H9 (cell line): Measurements from ENCODE around the gene RBM12. TPM values are rescaled to one million over a fixed set of nuclear protein-coding genes. Genes with fewer than 3 reads are reported as not detected.

ENCODE experiments used
- DNase-seq: peaks from one replicate; pipeline ENCODE4 v3.0.0-alpha.2; 2017
- H2AFZ ChIP-seq: one replicate; pipeline ENCODE4 v1.6.1; 2013; ENCODE audit warnings: mild to moderate bottlenecking, low read length, control low read depth, moderate library complexity
- H2AK5ac ChIP-seq: 2 replicates; pipeline ENCODE4 v1.6.1; 2013; ENCODE audit warnings: low read length, control low read depth, mixed read lengths; ENCODE audit not compliant: insufficient read length
- H2BK120ac ChIP-seq: one replicate; pipeline ENCODE4 v1.6.1; 2013; ENCODE audit warnings: low read depth, mild to moderate bottlenecking, low read length, control low read depth, inconsistent platforms; ENCODE audit not compliant: poor library complexity, severe bottlenecking
- H2BK12ac ChIP-seq: 2 replicates; pipeline ENCODE4 v1.6.1; 2013; ENCODE audit warnings: low read length, control low read depth, mixed read lengths, low read depth; ENCODE audit not compliant: insufficient read length
- H2BK15ac ChIP-seq: 2 replicates; pipeline ENCODE4 v1.6.1; 2013; ENCODE audit warnings: low read depth, low read length, control low read depth
- H2BK20ac ChIP-seq: one replicate; pipeline ENCODE4 v1.6.1; 2013; ENCODE audit warnings: low read depth, mild to moderate bottlenecking, low read length, control low read depth, inconsistent platforms; ENCODE audit not compliant: poor library complexity, severe bottlenecking
- H2BK5ac ChIP-seq: 2 replicates; pipeline ENCODE4 v1.6.1; 2013; ENCODE audit warnings: low read length, control low read depth, mixed read lengths; ENCODE audit not compliant: insufficient read length
- H3K14ac ChIP-seq: 2 replicates; pipeline ENCODE4 v1.6.1; 2013; ENCODE audit warnings: low read length, control low read depth; ENCODE audit not compliant: insufficient read depth
- H3K18ac ChIP-seq: 2 replicates; pipeline ENCODE4 v1.6.1; 2013; ENCODE audit warnings: low read depth, mild to moderate bottlenecking, mixed read lengths, low read length, control low read depth; ENCODE audit not compliant: insufficient read length
- H3K23ac ChIP-seq: 2 replicates; pipeline ENCODE4 v1.6.1; 2013; ENCODE audit warnings: low read length, control low read depth, mixed read lengths, low read depth; ENCODE audit not compliant: insufficient read length
- H3K23me2 ChIP-seq: 2 replicates; pipeline ENCODE4 v1.6.1; 2013; ENCODE audit warnings: low read depth, mild to moderate bottlenecking, mixed read lengths, low read length, control low read depth; ENCODE audit not compliant: insufficient read length, poor library complexity, severe bottlenecking
- H3K27ac ChIP-seq: 2 replicates; pipeline ENCODE4 v1.5.1; 2013; ENCODE audit warnings: low read length, control low read depth, mixed read lengths, low read depth; ENCODE audit not compliant: insufficient read length
- H3K27me3 ChIP-seq: 2 replicates; pipeline ENCODE4 v1.6.1; 2013; ENCODE audit warnings: low read length, control low read depth, inconsistent platforms; ENCODE audit not compliant: insufficient read depth
- H3K4ac ChIP-seq: 2 replicates; pipeline ENCODE4 v1.6.1; 2013; ENCODE audit warnings: low read depth, mild to moderate bottlenecking, control low read depth, inconsistent platforms, low read length, moderate library complexity
- H3K4me1 ChIP-seq: 2 replicates; pipeline ENCODE4 v1.6.1; 2013; ENCODE audit warnings: low read length, control low read depth, inconsistent platforms; ENCODE audit not compliant: insufficient read depth
- H3K4me2 ChIP-seq: 2 replicates; pipeline ENCODE4 v1.6.1; 2013; ENCODE audit warnings: low read length, control low read depth, mixed read lengths; ENCODE audit not compliant: insufficient read length, insufficient read depth
- H3K56ac ChIP-seq: 2 replicates; pipeline ENCODE4 v1.6.1; 2013; ENCODE audit warnings: low read depth, mild to moderate bottlenecking, mixed read lengths, low read length, control low read depth; ENCODE audit not compliant: insufficient read length
- H3K79me1 ChIP-seq: 2 replicates; pipeline ENCODE4 v1.6.1; 2013; ENCODE audit warnings: low read depth, mild to moderate bottlenecking, moderate library complexity, low read length, control low read depth, inconsistent platforms; ENCODE audit not compliant: insufficient read depth, poor library complexity, severe bottlenecking
- H3K79me2 ChIP-seq: 2 replicates; pipeline ENCODE4 v1.6.1; 2013; ENCODE audit warnings: low read length, control low read depth, inconsistent platforms; ENCODE audit not compliant: insufficient read depth
- H3K9ac ChIP-seq: 2 replicates; pipeline ENCODE4 v1.6.1; 2013; ENCODE audit warnings: low read length, control low read depth, mixed read lengths; ENCODE audit not compliant: insufficient read length; ENCODE audit errors: extremely low read depth
- H3K9me3 ChIP-seq: one replicate; pipeline ENCODE4 v1.6.1; 2013; ENCODE audit warnings: low read depth, low read length, inconsistent platforms; ENCODE audit not compliant: control insufficient read depth
- H3T11ph ChIP-seq: one replicate; pipeline ENCODE4 v1.6.1; 2013; ENCODE audit warnings: mild to moderate bottlenecking, low read length, control low read depth, inconsistent platforms
- H4K20me1 ChIP-seq: one replicate; pipeline ENCODE4 v1.6.1; 2013; ENCODE audit not compliant: control insufficient read depth, insufficient read length, insufficient read depth
- H4K5ac ChIP-seq: 2 replicates; pipeline ENCODE4 v1.6.1; 2013; ENCODE audit warnings: low read depth, mild to moderate bottlenecking, mixed read lengths, low read length, control low read depth; ENCODE audit not compliant: insufficient read length
- H4K8ac ChIP-seq: replicated peaks from 2 replicates; pipeline ENCODE4 v1.6.1; 2013; ENCODE audit warnings: low read length, control low read depth, mixed read lengths, low read depth; ENCODE audit not compliant: insufficient read length
- H4K91ac ChIP-seq: 2 replicates; pipeline ENCODE4 v1.6.1; 2013; ENCODE audit warnings: low read depth, mild to moderate bottlenecking, moderate library complexity, mixed read lengths, low read length, control low read depth; ENCODE audit not compliant: insufficient read length
- H3K27ac Mint-ChIP-seq, 3 experiments: 2 replicates in 2 of 3; 3 replicates in 1 of 3; pipeline ENCODE4 v1.8.0; 2020 to 2021; ENCODE audit warnings: mixed read lengths in 3 of 3, mild to moderate bottlenecking in 1 of 3, moderate library complexity in 1 of 3
- H3K27me3 Mint-ChIP-seq: 2 replicates; pipeline ENCODE4 v1.8.0; 2021; ENCODE audit warnings: low read depth, mild to moderate bottlenecking, moderate library complexity, mixed read lengths
- H3K36me3 Mint-ChIP-seq, 3 experiments: 2 replicates in 2 of 3; 3 replicates in 1 of 3; pipeline ENCODE4 v1.8.0; 2020 to 2021; ENCODE audit warnings: low read depth in 3 of 3, mixed read lengths in 3 of 3; ENCODE audit not compliant: insufficient read depth in 1 of 3
- H3K4me1 Mint-ChIP-seq, 2 experiments: 2 replicates each; pipeline ENCODE4 v1.8.0; 2020; ENCODE audit warnings: mixed read lengths in 2 of 2
- H3K4me3 Mint-ChIP-seq, 2 experiments: 2 replicates in 1 of 2; 3 replicates in 1 of 2; pipeline ENCODE4 v1.8.0; 2020 to 2021; ENCODE audit warnings: mild to moderate bottlenecking in 2 of 2, mixed read lengths in 2 of 2, moderate library complexity in 1 of 2
- H3K9me3 Mint-ChIP-seq, 2 experiments: 2 replicates in 1 of 2; 3 replicates in 1 of 2; pipeline ENCODE4 v1.8.0; 2020; ENCODE audit warnings: mild to moderate bottlenecking in 2 of 2, mixed read lengths in 2 of 2, moderate library complexity in 1 of 2
- WGBS: extraction: QIAGEN DNeasy Blood & Tissue Kit; methylation state at CpG from one replicate; pipeline ENCODE4 v1.1.7; 2013; ENCODE audit warnings: missing lambda C conversion rate, low lambda C conversion rate, mixed read lengths; ENCODE audit not compliant: insufficient read length; ENCODE audit errors: extremely low coverage; 5-methylcytosine and 5-hydroxymethylcytosine counted together
- long read RNA-seq: library from polyadenylated mRNA; unstranded; transcript quantifications from one replicate; pipeline ENCODE4 v2.0.0, GENCODE V29; 2020
- total RNA-seq: library from RNA; stranded (reverse); gene quantifications from 2 replicates; pipeline ENCODE4 v1.2.1, GENCODE V29; 2021
- TF ChIP-seq, protein P1 (sequence below): fragments of 200-600 bp; sonication (generic); conservative IDR thresholded peaks from 3 replicates; pipeline ENCODE4 v1.8.0; 2021; ENCODE audit warnings: antibody characterized with exemption, mild to moderate bottlenecking

RBM12 gene, protein sequence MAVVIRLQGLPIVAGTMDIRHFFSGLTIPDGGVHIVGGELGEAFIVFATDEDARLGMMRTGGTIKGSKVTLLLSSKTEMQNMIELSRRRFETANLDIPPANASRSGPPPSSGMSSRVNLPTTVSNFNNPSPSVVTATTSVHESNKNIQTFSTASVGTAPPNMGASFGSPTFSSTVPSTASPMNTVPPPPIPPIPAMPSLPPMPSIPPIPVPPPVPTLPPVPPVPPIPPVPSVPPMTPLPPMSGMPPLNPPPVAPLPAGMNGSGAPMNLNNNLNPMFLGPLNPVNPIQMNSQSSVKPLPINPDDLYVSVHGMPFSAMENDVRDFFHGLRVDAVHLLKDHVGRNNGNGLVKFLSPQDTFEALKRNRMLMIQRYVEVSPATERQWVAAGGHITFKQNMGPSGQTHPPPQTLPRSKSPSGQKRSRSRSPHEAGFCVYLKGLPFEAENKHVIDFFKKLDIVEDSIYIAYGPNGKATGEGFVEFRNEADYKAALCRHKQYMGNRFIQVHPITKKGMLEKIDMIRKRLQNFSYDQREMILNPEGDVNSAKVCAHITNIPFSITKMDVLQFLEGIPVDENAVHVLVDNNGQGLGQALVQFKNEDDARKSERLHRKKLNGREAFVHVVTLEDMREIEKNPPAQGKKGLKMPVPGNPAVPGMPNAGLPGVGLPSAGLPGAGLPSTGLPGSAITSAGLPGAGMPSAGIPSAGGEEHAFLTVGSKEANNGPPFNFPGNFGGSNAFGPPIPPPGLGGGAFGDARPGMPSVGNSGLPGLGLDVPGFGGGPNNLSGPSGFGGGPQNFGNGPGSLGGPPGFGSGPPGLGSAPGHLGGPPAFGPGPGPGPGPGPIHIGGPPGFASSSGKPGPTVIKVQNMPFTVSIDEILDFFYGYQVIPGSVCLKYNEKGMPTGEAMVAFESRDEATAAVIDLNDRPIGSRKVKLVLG
- total RNA-seq, result 260 TPM in 2 replicates
- long read RNA-seq, full-length matches to known transcripts, result 113 of 225 reads
- long read RNA-seq, partial matches to known transcripts, result 2 of 225 reads
- long read RNA-seq, other reads (novel, unspliced or antisense), result 110 of 225 reads

DNA sequence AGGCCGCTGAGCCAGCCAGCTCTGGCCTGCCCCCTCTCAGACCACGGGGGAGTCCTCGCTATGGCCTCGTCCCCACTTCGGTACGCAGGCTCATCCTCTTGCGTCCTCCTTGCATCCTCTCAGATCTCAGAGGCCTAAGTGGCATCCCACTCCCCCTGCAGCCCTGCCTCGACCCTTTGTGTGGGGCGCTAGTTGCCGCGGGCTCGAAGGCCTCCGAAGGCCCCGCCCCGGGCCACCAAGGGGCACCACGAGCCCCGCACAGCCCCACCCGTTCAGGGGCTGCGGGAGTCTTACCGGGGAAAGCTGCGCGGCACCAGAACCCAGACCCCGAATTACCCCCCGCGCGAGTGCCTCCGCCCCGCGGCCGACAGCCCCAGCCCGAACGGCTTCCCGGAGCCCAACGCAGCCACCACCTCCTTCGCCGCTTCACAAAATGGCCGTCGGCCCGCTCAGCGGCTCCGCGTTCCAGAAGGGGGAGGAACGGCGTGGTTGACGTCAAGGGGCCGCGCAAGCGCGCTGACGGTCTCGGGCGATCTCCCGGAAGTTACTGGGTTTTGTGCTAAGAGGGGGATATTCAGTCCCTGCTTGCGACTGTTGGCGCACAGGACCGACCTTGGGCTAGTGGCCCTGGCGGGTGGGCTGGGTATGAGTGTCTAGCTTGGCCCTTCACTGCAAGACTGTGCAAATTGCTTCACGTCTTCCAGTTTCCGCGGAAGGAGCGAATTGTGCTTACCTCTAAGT lies at the start of gene RBM12, which contains the start of gene CPNE1:
RBM12 (minus strand) TSS at position 435 of the 741 bp plus-strand sequence. CDS start 9,578 bp downstream, outside the sequence.
CPNE1 (minus strand) TSS at position 435 of the 741 bp plus-strand sequence. CDS start 31,977 bp downstream, outside the sequence.
- Histone ChIP-seq H3K79me2 (peaks cover 46% of the 10 kb centered on the region), H2AK5ac (no peak within 1 kb of the TSS), H3K27ac (peak within 1 kb of the TSS; percentile 56), H3K56ac (peak within 1 kb of the TSS; percentile 53), H3T11ph (no peak within 1 kb of the TSS), H3K79me1 (no peaks in the 10 kb centered on the region), H3K4me2 (peak within 1 kb of the TSS; percentile 88), H2BK15ac (no peak within 1 kb of the TSS), H3K4ac (peak within 1 kb of the TSS; percentile 4; the same call in 1 of the 2 replicates), H3K4me1 (no peaks in the 10 kb centered on the region; the same call in 1 of the 2 replicates), H4K20me1 (no peaks in the 10 kb centered on the region), H3K23ac (no peak within 1 kb of the TSS), H3K27me3 (no peaks in the 10 kb centered on the region), H3K14ac (peak within 1 kb of the TSS; percentile 98), H4K91ac (peak within 1 kb of the TSS; percentile 21), H3K9ac (peak within 1 kb of the TSS; percentile 98), H4K5ac (peak within 1 kb of the TSS; percentile 77), H2BK5ac (peak within 1 kb of the TSS; percentile 37), H3K9me3 (no peaks in the 10 kb centered on the region), H2BK20ac (no peak within 1 kb of the TSS), H4K8ac (no peak within 1 kb of the TSS), H2BK12ac (no peak within 1 kb of the TSS), H3K23me2 (peaks cover 9% of the 10 kb centered on the region), H2BK120ac (no peak within 1 kb of the TSS), H3K18ac (peak within 1 kb of the TSS; percentile 96), H2AFZ (no peak within 1 kb of the TSS)
- Mint-ChIP-seq H3K9me3 (no peaks in the 10 kb centered on the region; a peak in 2 of 5 replicates), H3K27me3 (no peaks in the 10 kb centered on the region), H3K4me3 (peak within 1 kb of the TSS; percentile 96 to 99), H3K27ac (peak within 1 kb of the TSS; percentile 99 to 100 (median 99)), H3K36me3 (peaks cover 9 to 14% (median 13%) of the 10 kb centered on the region in 3 experiments; a peak in 6 of 7 replicates), H3K4me1 (peaks cover 38% of the 10 kb centered on the region in 2 experiments)
- DNase-seq, result peak; percentile 95
- WGBS, result no CpG with 5 or more reads among the region's 61 CpGs
- TF ChIP-seq, protein P1, sequence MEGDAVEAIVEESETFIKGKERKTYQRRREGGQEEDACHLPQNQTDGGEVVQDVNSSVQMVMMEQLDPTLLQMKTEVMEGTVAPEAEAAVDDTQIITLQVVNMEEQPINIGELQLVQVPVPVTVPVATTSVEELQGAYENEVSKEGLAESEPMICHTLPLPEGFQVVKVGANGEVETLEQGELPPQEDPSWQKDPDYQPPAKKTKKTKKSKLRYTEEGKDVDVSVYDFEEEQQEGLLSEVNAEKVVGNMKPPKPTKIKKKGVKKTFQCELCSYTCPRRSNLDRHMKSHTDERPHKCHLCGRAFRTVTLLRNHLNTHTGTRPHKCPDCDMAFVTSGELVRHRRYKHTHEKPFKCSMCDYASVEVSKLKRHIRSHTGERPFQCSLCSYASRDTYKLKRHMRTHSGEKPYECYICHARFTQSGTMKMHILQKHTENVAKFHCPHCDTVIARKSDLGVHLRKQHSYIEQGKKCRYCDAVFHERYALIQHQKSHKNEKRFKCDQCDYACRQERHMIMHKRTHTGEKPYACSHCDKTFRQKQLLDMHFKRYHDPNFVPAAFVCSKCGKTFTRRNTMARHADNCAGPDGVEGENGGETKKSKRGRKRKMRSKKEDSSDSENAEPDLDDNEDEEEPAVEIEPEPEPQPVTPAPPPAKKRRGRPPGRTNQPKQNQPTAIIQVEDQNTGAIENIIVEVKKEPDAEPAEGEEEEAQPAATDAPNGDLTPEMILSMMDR, result no peak
